ENCODE results near the gene RBM3.

DNA sequence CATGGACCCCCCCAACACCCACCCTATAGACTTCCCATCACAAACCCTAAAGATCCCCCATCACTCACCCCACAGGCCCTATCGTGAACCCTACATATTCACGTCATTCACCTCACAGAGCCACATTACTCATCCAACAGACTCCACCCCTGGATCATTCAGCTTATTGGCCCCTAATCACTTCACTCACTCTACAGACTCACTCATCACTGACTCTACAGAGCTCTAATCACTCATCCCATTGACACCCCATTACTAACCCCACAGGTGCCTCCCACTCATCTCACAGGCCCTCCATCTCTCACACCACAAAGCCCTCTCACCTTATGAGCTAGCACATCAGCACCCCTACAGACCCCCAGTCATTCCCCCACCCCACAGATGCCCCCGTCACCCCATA lies 41.1 kb upstream of the RBM3 start:
- TF ChIP-seq YBX1 (IDR thresholded peaks at IDR 0.05) (no peak), RAD21 (IDR thresholded peaks at IDR 0.05; ENCODE audit: insufficient read depth, low read depth, low read length) (no peak), TBL1XR1 (IDR thresholded peaks at IDR 0.05; ENCODE audit: low read depth, low read length) (no peak), JUNB (IDR thresholded peaks at IDR 0.05) (no peak), CREM (IDR thresholded peaks at IDR 0.05; ENCODE audit: low read depth) (no peak), ZZZ3 (IDR thresholded peaks at IDR 0.05; ENCODE audit: control insufficient read depth, insufficient read length, low read depth) (no peak)
- TF ChIP-seq, protein P1, sequence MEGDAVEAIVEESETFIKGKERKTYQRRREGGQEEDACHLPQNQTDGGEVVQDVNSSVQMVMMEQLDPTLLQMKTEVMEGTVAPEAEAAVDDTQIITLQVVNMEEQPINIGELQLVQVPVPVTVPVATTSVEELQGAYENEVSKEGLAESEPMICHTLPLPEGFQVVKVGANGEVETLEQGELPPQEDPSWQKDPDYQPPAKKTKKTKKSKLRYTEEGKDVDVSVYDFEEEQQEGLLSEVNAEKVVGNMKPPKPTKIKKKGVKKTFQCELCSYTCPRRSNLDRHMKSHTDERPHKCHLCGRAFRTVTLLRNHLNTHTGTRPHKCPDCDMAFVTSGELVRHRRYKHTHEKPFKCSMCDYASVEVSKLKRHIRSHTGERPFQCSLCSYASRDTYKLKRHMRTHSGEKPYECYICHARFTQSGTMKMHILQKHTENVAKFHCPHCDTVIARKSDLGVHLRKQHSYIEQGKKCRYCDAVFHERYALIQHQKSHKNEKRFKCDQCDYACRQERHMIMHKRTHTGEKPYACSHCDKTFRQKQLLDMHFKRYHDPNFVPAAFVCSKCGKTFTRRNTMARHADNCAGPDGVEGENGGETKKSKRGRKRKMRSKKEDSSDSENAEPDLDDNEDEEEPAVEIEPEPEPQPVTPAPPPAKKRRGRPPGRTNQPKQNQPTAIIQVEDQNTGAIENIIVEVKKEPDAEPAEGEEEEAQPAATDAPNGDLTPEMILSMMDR (IDR thresholded peaks at IDR 0.05 in 2 of 3, conservative IDR thresholded peaks at IDR 0.05 in 1 of 3; ENCODE audit: control insufficient read depth in 2 of 3, extremely low read depth in 1 of 3, insufficient read depth in 1 of 3, low read depth in 3 of 3, low read length in 3 of 3): no peak
- TF ChIP-seq, protein P2, sequence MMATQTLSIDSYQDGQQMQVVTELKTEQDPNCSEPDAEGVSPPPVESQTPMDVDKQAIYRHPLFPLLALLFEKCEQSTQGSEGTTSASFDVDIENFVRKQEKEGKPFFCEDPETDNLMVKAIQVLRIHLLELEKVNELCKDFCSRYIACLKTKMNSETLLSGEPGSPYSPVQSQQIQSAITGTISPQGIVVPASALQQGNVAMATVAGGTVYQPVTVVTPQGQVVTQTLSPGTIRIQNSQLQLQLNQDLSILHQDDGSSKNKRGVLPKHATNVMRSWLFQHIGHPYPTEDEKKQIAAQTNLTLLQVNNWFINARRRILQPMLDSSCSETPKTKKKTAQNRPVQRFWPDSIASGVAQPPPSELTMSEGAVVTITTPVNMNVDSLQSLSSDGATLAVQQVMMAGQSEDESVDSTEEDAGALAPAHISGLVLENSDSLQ (IDR thresholded peaks at IDR 0.05): peak; percentile 33; the same call in 1 of the 2 replicates
- TF ChIP-seq, protein P3, sequence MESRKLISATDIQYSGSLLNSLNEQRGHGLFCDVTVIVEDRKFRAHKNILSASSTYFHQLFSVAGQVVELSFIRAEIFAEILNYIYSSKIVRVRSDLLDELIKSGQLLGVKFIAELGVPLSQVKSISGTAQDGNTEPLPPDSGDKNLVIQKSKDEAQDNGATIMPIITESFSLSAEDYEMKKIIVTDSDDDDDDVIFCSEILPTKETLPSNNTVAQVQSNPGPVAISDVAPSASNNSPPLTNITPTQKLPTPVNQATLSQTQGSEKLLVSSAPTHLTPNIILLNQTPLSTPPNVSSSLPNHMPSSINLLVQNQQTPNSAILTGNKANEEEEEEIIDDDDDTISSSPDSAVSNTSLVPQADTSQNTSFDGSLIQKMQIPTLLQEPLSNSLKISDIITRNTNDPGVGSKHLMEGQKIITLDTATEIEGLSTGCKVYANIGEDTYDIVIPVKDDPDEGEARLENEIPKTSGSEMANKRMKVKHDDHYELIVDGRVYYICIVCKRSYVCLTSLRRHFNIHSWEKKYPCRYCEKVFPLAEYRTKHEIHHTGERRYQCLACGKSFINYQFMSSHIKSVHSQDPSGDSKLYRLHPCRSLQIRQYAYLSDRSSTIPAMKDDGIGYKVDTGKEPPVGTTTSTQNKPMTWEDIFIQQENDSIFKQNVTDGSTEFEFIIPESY (IDR thresholded peaks at IDR 0.05): no peak
